ENCODE data around the gene ITGAL. TPM values are rescaled to one million over a fixed set of nuclear protein-coding genes. Genes with fewer than 3 reads are reported as not detected.

The ITGAL gene
- total RNA-seq, 1 experiment from 2014 or later, result 0.50 TPM

DNA sequence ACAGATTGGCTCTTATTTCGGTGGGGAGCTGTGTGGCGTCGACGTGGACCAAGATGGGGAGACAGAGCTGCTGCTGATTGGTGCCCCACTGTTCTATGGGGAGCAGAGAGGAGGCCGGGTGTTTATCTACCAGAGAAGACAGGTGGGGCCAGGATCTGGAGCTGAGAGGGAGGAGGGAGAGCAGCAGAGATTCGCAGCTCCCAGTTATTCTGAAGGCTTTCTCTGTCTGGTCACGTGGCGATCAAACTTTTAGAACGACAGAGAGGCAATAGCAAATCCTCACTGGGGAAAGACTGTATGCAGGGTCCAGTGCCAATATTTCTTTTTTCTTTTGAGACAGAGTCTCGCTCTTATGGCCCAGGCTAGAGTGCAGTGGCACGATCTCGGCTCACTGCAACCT, 22.2 kb downstream of the ITGAL start:
- CTCF ChIA-PET, result no interaction called here

DNA sequence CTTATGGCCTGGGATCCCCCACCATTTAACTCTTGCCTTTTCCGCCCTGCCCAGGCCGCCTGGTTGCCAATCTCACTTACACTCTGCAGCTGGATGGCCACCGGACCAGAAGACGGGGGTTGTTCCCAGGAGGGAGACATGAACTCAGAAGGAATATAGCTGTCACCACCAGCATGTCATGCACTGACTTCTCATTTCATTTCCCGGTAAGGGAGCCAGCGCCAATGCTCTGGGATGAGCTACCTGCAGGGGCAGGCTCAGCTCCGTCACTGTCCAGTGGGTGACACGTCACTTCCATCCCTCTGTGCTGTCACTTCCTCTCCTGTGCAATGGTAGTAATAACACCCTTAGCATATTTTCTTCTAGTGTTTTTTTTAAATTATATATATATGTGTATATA, 26.7 kb downstream of the ITGAL start:
- BruUV-seq (replicated peaks), result no TSS peak
- POLR2A ChIA-PET (ENCODE audit: unreplicated experiment), result interaction anchor here (0.6 kb wide), 1 partner anchor 1036 kb away, joined by 4 read pairs; no protein-coding TSS in a partner anchor
- intact Hi-C loops (cut with micrococcal nuclease; ENCODE audit: unreplicated experiment), result no loop called here

More for the DNA sequence above, 22.2 kb downstream of the ITGAL start:
- no peak overlapping the region for H3K4me3 ChIP-seq
- no peak overlapping the region for H2AFZ ChIP-seq
- 0 out of 2 replicates have a peak, but pooled peaks cover 7% of the 10 kb centered on the region for H3F3A ChIP-seq (ENCODE audit: insufficient read depth, low read depth)
- no peaks in the 10 kb centered on the region for H4K20me1 ChIP-seq (ENCODE audit: insufficient read depth)
- POLR2A ChIA-PET (ENCODE audit: unreplicated experiment), result no interaction called here
- no peaks in the 10 kb centered on the region for H3K36me3 ChIP-seq (ENCODE audit: low read depth)
- no TSS peak for BruUV-seq (replicated peaks)
- no peaks in the 10 kb centered on the region for H3K9me3 ChIP-seq (ENCODE audit: insufficient read depth, low read depth)
- no peaks in the 10 kb centered on the region for H3K9me2 ChIP-seq (ENCODE audit: insufficient read depth)
- intact Hi-C loops (cut with micrococcal nuclease; ENCODE audit: unreplicated experiment), result no loop called here
- H3K27me3 ChIP-seq (ENCODE audit: insufficient read depth, low read depth), result no peaks in the 10 kb centered on the region
- no peak overlapping the region for H3K4me2 ChIP-seq
- TF ChIP-seq, protein P1, sequence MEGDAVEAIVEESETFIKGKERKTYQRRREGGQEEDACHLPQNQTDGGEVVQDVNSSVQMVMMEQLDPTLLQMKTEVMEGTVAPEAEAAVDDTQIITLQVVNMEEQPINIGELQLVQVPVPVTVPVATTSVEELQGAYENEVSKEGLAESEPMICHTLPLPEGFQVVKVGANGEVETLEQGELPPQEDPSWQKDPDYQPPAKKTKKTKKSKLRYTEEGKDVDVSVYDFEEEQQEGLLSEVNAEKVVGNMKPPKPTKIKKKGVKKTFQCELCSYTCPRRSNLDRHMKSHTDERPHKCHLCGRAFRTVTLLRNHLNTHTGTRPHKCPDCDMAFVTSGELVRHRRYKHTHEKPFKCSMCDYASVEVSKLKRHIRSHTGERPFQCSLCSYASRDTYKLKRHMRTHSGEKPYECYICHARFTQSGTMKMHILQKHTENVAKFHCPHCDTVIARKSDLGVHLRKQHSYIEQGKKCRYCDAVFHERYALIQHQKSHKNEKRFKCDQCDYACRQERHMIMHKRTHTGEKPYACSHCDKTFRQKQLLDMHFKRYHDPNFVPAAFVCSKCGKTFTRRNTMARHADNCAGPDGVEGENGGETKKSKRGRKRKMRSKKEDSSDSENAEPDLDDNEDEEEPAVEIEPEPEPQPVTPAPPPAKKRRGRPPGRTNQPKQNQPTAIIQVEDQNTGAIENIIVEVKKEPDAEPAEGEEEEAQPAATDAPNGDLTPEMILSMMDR (conservative IDR thresholded peaks at IDR 0.05), result no peak
- TF ChIP-seq EZH2 (IDR thresholded peaks at IDR 0.05; ENCODE audit: low read depth), result no peak
- no peaks in the 10 kb centered on the region for H3K79me2 ChIP-seq (ENCODE audit: low read depth)
- DNase-seq, result no peak
- H3K4me1 ChIP-seq (replicated peaks; ENCODE audit: insufficient read depth), result peaks cover 10% of the 10 kb centered on the region
- no peak overlapping the region for H3K27ac ChIP-seq

DNA sequence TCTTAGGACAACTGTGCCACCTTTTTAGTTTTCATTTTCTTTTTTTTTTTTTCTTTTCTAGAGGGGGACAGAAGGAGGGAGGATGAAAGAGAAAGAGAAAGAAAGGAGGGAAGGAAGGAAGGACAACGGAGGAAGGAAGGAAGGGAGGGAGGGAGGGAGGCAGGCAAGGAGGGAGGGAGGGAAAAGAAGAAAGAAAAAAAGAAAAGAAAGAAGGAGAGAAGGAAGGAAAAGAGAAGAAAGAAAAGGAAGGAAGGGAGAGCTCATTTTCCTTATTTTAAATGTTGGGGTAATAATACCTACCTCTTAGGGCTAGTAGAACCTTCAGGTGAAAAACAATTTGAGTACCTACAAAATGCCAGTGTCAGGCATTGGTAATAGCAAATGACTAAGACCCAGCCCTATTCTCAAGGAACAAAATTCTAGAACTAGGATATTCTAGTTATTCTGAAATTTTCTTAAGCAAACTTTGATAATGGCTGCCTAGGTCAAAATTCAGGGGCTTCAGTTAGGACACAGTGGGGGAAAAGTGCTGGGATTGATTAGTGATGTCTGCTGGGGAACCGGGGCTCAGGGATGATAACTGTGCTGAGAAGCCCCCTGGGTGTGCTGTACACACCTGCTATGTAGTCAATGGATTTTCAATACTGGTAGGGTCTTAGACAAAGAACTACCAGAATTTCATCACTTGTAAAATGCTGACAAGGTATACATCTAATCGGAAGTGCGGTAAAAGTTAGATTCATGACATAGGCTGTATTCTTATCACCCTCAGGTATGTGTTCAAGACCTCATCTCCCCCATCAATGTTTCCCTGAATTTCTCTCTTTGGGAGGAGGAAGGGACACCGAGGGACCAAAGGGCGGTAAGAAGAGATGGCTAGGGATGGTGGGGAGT, 31.1 kb downstream of the ITGAL start:
- Histone ChIP-seq H3K9me2 (ENCODE audit: insufficient read depth) (no peaks in the 10 kb centered on the region), H3K4me1 (replicated peaks; ENCODE audit: insufficient read depth) (no peaks in the 10 kb centered on the region), H3K27me3 (ENCODE audit: insufficient read depth, low read depth) (peaks cover 7% of the 10 kb centered on the region; the same call in 1 of the 2 replicates), H3K27ac (no peak overlapping the region), H3K79me2 (ENCODE audit: low read depth) (no peaks in the 10 kb centered on the region), H4K20me1 (ENCODE audit: insufficient read depth) (no peaks in the 10 kb centered on the region), H2AFZ (no peak overlapping the region), H3K4me2 (no peak overlapping the region), H3F3A (ENCODE audit: insufficient read depth, low read depth) (no peaks in the 10 kb centered on the region), H3K36me3 (ENCODE audit: low read depth) (no peaks in the 10 kb centered on the region), H3K4me3 (no peak overlapping the region), H3K9me3 (ENCODE audit: insufficient read depth, low read depth) (no peaks in the 10 kb centered on the region)
- no TSS peak for BruUV-seq (replicated peaks)
- ChIA-PET CTCF (no interaction called here), POLR2A (ENCODE audit: unreplicated experiment) (no interaction called here)
- no peak for TF ChIP-seq EZH2 (IDR thresholded peaks at IDR 0.05; ENCODE audit: low read depth)
- TF ChIP-seq, protein P1 (conservative IDR thresholded peaks at IDR 0.05), result no peak
- intact Hi-C loops (cut with micrococcal nuclease; ENCODE audit: unreplicated experiment), result no loop called here
- DNase-seq, result no peak

More for the DNA sequence above, 26.7 kb downstream of the ITGAL start:
- 0 out of 2 replicates have a peak, but pooled peaks cover 6% of the 10 kb centered on the region for H3F3A ChIP-seq (ENCODE audit: insufficient read depth, low read depth)
- H3K4me2 ChIP-seq, result no peak overlapping the region
- peaks cover 6% of the 10 kb centered on the region; the same call in 1 of the 2 replicates for H3K27me3 ChIP-seq (ENCODE audit: insufficient read depth, low read depth)
- H3K79me2 ChIP-seq (ENCODE audit: low read depth), result no peaks in the 10 kb centered on the region
- no peak overlapping the region for H2AFZ ChIP-seq
- TF ChIP-seq EZH2 (IDR thresholded peaks at IDR 0.05; ENCODE audit: low read depth), result no peak
- TF ChIP-seq, protein P1 (conservative IDR thresholded peaks at IDR 0.05), result no peak
- no peak overlapping the region for H3K4me3 ChIP-seq
- no peaks in the 10 kb centered on the region for H3K4me1 ChIP-seq (replicated peaks; ENCODE audit: insufficient read depth)
- H3K27ac ChIP-seq, result no peak overlapping the region
- H3K9me2 ChIP-seq (ENCODE audit: insufficient read depth), result no peaks in the 10 kb centered on the region
- H3K36me3 ChIP-seq (ENCODE audit: low read depth), result no peaks in the 10 kb centered on the region
- no peaks in the 10 kb centered on the region for H3K9me3 ChIP-seq (ENCODE audit: insufficient read depth, low read depth)
- CTCF ChIA-PET, result no interaction called here
- no peak for DNase-seq
- no peaks in the 10 kb centered on the region for H4K20me1 ChIP-seq (ENCODE audit: insufficient read depth)
